HL-60 (cell line): ENCODE data around the gene PLA2G6.

Experiments used
- DNase-seq, 2 experiments: peaks; one replicate each; pipeline ENCODE4 v3.0.0-alpha.2; 2010 to 2020; ENCODE audit warnings: low read depth in 1 of 2, low spot score in 1 of 2
- H3K27ac ChIP-seq: fragments of 250-450 bp; sonication (Bioruptor Pico); replicated peaks from 2 replicates; pipeline ENCODE4 v1.5.1; 2020; ENCODE audit warnings: mild to moderate bottlenecking, moderate library complexity
- H3K27me3 ChIP-seq: fragments of 250-450 bp; sonication (Bioruptor Pico); 2 replicates; pipeline ENCODE4 v1.5.1; 2021; ENCODE audit warnings: mild to moderate bottlenecking, moderate library complexity; ENCODE audit not compliant: insufficient read depth, poor library complexity, severe bottlenecking
- H3K4me3 ChIP-seq: replicated peaks from 2 replicates; pipeline ENCODE4 v1.5.1; 2011; ENCODE audit warnings: mild to moderate bottlenecking, control low read depth, low read length; ENCODE audit not compliant: insufficient read depth
- CTCF ChIP-seq: IDR thresholded peaks from one replicate; pipeline ENCODE4 v1.5.1; 2011; ENCODE audit warnings: low read length, control low read depth, inconsistent platforms; ENCODE audit not compliant: insufficient read depth
- GABPA ChIP-seq: IDR thresholded peaks from 2 replicates; pipeline ENCODE4 v1.6.1; 2012; ENCODE audit warnings: low read depth
- POLR2AphosphoS5 ChIP-seq: IDR thresholded peaks from 2 replicates; pipeline ENCODE4 v1.6.1; 2012; ENCODE audit warnings: low read depth
- SPI1 ChIP-seq: IDR thresholded peaks from 2 replicates; pipeline ENCODE4 v1.6.1; 2012; ENCODE audit warnings: low read depth, mild to moderate bottlenecking, borderline replicate concordance
- TF ChIP-seq, protein P1 (sequence below): IDR thresholded peaks from 2 replicates; pipeline ENCODE4 v1.6.1; 2012; ENCODE audit warnings: low read depth; ENCODE audit not compliant: insufficient replicate concordance

The PLA2G6 gene

GRCh38 chr22:38141217-38141973, 40.2 kb downstream of the PLA2G6 start:
- TF ChIP-seq CTCF, result no peak
- TF ChIP-seq SPI1, result no peak
- no peak for TF ChIP-seq GABPA
- TF ChIP-seq, protein P1, sequence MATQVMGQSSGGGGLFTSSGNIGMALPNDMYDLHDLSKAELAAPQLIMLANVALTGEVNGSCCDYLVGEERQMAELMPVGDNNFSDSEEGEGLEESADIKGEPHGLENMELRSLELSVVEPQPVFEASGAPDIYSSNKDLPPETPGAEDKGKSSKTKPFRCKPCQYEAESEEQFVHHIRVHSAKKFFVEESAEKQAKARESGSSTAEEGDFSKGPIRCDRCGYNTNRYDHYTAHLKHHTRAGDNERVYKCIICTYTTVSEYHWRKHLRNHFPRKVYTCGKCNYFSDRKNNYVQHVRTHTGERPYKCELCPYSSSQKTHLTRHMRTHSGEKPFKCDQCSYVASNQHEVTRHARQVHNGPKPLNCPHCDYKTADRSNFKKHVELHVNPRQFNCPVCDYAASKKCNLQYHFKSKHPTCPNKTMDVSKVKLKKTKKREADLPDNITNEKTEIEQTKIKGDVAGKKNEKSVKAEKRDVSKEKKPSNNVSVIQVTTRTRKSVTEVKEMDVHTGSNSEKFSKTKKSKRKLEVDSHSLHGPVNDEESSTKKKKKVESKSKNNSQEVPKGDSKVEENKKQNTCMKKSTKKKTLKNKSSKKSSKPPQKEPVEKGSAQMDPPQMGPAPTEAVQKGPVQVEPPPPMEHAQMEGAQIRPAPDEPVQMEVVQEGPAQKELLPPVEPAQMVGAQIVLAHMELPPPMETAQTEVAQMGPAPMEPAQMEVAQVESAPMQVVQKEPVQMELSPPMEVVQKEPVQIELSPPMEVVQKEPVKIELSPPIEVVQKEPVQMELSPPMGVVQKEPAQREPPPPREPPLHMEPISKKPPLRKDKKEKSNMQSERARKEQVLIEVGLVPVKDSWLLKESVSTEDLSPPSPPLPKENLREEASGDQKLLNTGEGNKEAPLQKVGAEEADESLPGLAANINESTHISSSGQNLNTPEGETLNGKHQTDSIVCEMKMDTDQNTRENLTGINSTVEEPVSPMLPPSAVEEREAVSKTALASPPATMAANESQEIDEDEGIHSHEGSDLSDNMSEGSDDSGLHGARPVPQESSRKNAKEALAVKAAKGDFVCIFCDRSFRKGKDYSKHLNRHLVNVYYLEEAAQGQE, result no peak
- no peak for TF ChIP-seq POLR2AphosphoS5
- H3K27me3 ChIP-seq, result no peaks in the 10 kb centered on the region
- no peak overlapping the region for H3K27ac ChIP-seq
- no peak overlapping the region for H3K4me3 ChIP-seq
- no peak for DNase-seq

- TF ChIP-seq CTCF (no peak), POLR2AphosphoS5 (no peak), SPI1 (no peak), GABPA (no peak)
- TF ChIP-seq, protein P1, result no peak
- H3K27me3 ChIP-seq, result no peaks in the 10 kb centered on the region
- H3K4me3 ChIP-seq, result no peak overlapping the region
- no peak for DNase-seq
- no peak overlapping the region for H3K27ac ChIP-seq
Observed at GRCh38 chr22:38139901-38140300, 41.7 kb downstream of the PLA2G6 start.

DNA sequence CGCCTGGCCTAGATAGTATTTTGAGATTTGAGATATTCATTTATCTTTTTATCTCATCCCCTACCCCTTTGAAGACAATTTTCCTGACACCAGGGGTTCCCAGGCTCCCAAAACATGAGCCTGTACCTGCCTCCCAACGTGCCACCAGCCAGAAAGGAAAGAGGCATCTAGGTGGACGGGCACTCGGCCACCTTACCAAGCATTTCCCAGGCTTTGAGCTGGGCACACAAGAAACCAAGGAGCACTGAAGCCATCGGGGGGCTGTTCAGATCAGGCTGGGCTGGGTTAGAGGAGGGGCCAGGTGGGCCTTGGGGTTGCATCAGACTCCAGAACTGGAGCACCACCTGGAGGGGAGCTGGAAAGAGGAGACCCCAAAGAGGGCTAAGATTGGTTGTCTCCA, 42.7 kb downstream of the PLA2G6 start:
- H3K27me3 ChIP-seq, result no peaks in the 10 kb centered on the region
- DNase-seq, result no peak
- H3K27ac ChIP-seq, result no peak overlapping the region
- H3K4me3 ChIP-seq, result no peak overlapping the region
- no peak for TF ChIP-seq SPI1
- no peak for TF ChIP-seq POLR2AphosphoS5
- TF ChIP-seq, protein P1, result no peak
- TF ChIP-seq GABPA, result no peak
- no peak for TF ChIP-seq CTCF
